HG03064 (cell line): ENCODE data around the gene CDY1B.
"Not testable (repeated sequence)": the region's sequence is repeated elsewhere in the genome, so short reads cannot be mapped to it uniquely, and the experiment has no call there.

ENCODE experiments used
- ATAC-seq: cut with Tn5 transposase; IDR thresholded peaks from one replicate; pipeline ENCODE4 v1.9.1; 2021; ENCODE audit warnings: low read depth; ENCODE audit not compliant: unreplicated experiment

Gene CDY1B, protein sequence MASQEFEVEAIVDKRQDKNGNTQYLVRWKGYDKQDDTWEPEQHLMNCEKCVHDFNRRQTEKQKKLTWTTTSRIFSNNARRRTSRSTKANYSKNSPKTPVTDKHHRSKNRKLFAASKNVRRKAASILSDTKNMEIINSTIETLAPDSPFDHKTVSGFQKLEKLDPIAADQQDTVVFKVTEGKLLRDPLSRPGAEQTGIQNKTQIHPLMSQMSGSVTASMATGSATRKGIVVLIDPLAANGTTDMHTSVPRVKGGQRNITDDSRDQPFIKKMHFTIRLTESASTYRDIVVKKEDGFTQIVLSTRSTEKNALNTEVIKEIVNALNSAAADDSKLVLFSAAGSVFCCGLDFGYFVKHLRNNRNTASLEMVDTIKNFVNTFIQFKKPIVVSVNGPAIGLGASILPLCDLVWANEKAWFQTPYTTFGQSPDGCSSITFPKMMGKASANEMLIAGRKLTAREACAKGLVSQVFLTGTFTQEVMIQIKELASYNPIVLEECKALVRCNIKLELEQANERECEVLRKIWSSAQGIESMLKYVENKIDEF

DNA sequence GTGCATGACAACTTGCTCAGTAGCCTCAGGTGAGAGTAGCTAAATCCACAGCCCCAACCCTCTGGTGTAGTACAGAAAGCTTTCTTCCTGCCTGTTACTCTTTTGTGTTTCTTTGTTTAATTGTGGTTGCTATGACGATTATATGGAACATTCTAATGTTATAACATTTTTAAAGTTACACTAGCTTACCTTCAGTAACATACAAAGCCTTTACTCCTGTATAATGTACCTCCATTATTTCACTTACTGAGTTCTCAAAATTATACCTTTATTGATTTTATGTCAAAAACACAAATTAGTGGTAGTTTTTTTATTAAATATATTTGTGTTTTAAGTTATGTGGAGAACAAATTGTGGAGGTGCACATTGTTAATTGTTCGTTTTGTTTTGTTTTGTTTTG lies at the start of gene CDY1B:
Gene CDY1B (minus strand): TSS at position 101 of the 400 bp plus-strand sequence. CDS start 331 bp downstream, outside the sequence.
- not testable (repeated sequence) for ATAC-seq

DNA sequence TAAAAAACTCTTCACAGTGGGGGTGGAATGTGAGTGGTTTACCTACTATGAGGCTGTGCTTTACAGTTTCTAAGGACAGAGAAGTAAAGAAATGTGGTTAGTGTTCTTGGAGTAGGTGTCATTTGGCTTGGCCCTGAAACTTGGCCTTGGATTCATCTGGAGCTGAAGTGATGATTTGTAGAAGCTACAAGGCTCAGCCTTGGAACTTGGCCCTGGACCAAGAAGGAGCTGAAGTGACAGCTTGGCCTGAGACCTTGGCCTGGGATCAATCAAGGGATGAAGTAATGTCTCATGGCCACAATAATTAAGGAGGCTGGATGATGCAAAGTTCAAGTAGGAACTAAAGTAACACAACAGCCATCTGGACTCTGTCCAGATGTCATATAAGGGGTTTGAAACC lies 1.7 kb upstream of the CDY1B start:
- ATAC-seq, result not testable (repeated sequence)

DNA sequence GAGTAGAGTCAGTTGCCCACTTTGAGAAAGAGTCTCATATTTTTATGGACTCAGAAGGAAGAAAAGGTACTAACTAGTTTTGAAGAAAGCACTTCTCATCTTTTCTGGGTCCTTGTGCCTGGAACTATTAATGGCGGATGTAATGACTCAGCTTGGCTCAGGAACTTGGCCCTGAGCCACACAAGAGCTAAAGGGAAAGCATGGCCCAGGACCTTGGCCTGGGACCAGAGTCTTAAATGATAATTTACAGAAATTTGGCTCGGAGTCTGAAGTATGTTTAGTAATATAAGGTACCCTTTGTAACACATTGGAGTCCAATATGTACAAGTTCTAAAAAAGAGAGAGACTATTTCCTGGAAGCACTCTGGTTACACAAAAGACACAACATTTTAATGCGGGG lies 4.6 kb downstream of the CDY1B start:
- not testable (repeated sequence) for ATAC-seq

DNA sequence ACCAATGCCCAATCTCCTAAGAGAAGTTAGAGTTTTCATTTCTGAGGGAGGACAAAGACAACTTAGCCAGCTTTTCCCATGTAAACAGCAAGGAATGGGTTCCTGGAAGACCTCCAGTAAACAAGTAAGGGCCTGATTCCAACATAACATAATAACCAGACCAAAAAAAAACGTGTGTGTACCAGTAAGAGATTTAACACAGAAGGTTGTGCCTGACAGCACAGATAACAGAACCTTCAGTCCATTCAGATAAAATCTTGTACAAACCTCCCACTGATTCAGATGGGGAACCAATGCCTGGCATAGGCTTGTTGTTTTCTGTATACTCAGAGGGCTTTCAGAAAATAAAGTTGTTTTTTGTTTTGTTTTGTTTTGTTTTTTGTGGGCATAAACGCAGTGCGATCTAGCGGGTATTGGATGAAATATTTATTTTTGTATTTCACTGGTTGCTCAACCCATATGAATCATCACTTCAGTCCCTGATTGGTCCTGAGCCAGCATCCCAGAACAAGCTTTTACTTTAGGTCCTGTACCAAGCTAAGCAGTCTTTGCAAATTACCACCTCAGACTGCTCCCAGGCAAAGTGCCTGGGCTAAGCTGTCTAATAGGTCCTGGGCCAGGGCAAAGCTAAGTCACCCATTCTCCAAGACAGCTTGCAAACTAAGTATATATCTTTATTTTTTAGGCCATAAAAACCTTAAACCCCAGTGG lies 8.7 kb downstream of the CDY1B start:
- not testable (repeated sequence) for ATAC-seq

DNA sequence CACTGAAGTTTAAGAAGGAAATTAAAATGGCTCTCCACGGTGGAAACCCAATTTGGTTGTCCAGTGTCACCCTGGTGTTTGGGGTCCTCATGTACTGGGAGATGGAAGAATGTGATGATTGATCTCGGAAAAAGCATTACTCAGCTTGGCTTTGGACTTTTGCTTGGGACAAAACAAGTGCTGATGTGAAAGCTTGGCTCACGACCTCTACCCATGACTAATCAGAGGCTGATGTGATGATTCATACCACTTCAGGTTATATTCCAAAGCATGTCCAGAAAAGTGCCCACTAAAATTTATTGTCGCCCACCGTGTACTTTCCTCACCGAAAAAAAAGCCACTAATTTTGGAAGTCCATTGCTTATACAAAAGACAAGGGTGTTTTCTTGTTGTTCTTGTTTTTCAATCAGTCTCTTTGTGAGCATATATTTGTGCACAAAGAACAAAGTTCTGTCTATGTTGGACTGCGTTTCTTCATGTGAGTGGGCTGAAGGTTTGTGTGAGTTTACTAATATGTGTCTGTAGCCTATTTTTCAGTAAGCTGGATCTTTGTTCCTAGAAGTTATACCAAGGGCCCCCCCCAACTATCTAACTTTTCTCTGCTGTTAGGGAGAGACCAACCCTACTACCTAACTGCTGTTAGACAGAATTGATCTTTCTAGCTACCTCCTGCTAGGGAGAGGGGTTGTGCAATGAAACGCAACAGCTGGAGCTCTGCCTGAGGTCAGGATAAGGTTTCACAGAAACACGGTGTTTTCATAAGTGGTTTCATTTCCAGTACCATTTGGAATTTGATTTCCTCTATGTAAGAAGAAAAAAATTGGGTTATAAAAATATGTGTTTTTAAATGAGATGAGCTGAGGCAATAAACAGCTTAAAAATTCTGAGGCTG lies 21.4 kb downstream of the CDY1B start:
- not testable (repeated sequence) for ATAC-seq
